Muscle layer of colon (tissue), 2 donors: ENCODE data around the gene RAC3.

Experiments
- H3K27ac ChIP-seq: one replicate; pipeline ENCODE4 v1.7.0; 2013; ENCODE audit warnings: low read depth, mild to moderate bottlenecking, low read length, moderate library complexity
- H3K27me3 ChIP-seq, 2 donors: one replicate each; pipeline ENCODE4 v1.7.0; 2013; ENCODE audit warnings: low read length in 2 of 2, mild to moderate bottlenecking in 2 of 2; ENCODE audit not compliant: insufficient read depth in 2 of 2, control insufficient read depth in 1 of 2
- H3K36me3 ChIP-seq: one replicate; pipeline ENCODE4 v1.7.0; 2013; ENCODE audit warnings: mild to moderate bottlenecking, low read length; ENCODE audit not compliant: insufficient read depth
- H3K4me1 ChIP-seq: one replicate; pipeline ENCODE4 v1.7.0; 2013; ENCODE audit warnings: mild to moderate bottlenecking, low read length; ENCODE audit not compliant: insufficient read depth
- H3K4me3 ChIP-seq, 2 donors: one replicate each; pipeline ENCODE4 v1.7.0; 2013; ENCODE audit warnings: low read length in 2 of 2, low read depth in 1 of 2, mild to moderate bottlenecking in 1 of 2, moderate library complexity in 1 of 2
- H3K9ac ChIP-seq: one replicate; pipeline ENCODE4 v1.7.0; 2013; ENCODE audit warnings: low read length
- H3K9me3 ChIP-seq: one replicate; pipeline ENCODE4 v1.7.0; 2013; ENCODE audit warnings: mild to moderate bottlenecking, low read length
- donor health status: abdominal sarcoma.
- donor health status: Adenocarcinoma of cecum.

RAC3 gene

GRCh38 chr17:82080048-82080788 is 48.7 kb downstream of the RAC3 start:
- H3K27me3 ChIP-seq, result no peaks in the 10 kb centered on the region
- H3K9ac ChIP-seq, result no peak overlapping the region
- H3K27ac ChIP-seq, result no peak overlapping the region
- H3K4me1 ChIP-seq, result no peaks in the 10 kb centered on the region
- H3K36me3 ChIP-seq, result no peaks in the 10 kb centered on the region
- H3K4me3 ChIP-seq, result no peak overlapping the region
- H3K9me3 ChIP-seq, result no peaks in the 10 kb centered on the region

- Histone ChIP-seq H3K9ac (no peak overlapping the region), H3K4me3 (no peak overlapping the region), H3K27me3 (no peaks in the 10 kb centered on the region), H3K27ac (no peak overlapping the region), H3K4me1 (no peaks in the 10 kb centered on the region), H3K36me3 (no peaks in the 10 kb centered on the region), H3K9me3 (no peaks in the 10 kb centered on the region)
These were observed 49.4 kb downstream of the RAC3 start for GRCh38 chr17:82080789-82081464.

GRCh38 chr17:82081546-82081945 is 50.1 kb downstream of the RAC3 start:
- no peaks in the 10 kb centered on the region for H3K36me3 ChIP-seq
- no peak overlapping the region for H3K27ac ChIP-seq
- no peak overlapping the region for H3K4me3 ChIP-seq
- H3K9me3 ChIP-seq, result no peaks in the 10 kb centered on the region
- no peaks in the 10 kb centered on the region for H3K27me3 ChIP-seq
- no peak overlapping the region for H3K9ac ChIP-seq
- H3K4me1 ChIP-seq, result no peaks in the 10 kb centered on the region

- Histone ChIP-seq H3K9me3 (no peaks in the 10 kb centered on the region), H3K36me3 (no peaks in the 10 kb centered on the region), H3K4me1 (no peaks in the 10 kb centered on the region), H3K27me3 (no peaks in the 10 kb centered on the region), H3K4me3 (no peak overlapping the region), H3K9ac (no peak overlapping the region), H3K27ac (no peak overlapping the region)
These were observed 50.5 kb downstream of the RAC3 start for GRCh38 chr17:82081966-82082365.

- Histone ChIP-seq H3K27me3 (no peaks in the 10 kb centered on the region), H3K36me3 (no peaks in the 10 kb centered on the region), H3K4me3 (no peak overlapping the region), H3K4me1 (no peaks in the 10 kb centered on the region), H3K27ac (no peak overlapping the region), H3K9ac (no peak overlapping the region), H3K9me3 (no peaks in the 10 kb centered on the region)
These were observed 51.0 kb downstream of the RAC3 start for GRCh38 chr17:82082456-82082855.

GRCh38 chr17:82083009-82083408 is 51.5 kb downstream of the RAC3 start:
- Histone ChIP-seq H3K27ac (no peak overlapping the region), H3K36me3 (peaks cover 5% of the 10 kb centered on the region), H3K4me3 (no peak overlapping the region), H3K4me1 (no peaks in the 10 kb centered on the region), H3K9me3 (no peaks in the 10 kb centered on the region), H3K9ac (no peak overlapping the region), H3K27me3 (no peaks in the 10 kb centered on the region)
